ENCODE measurements around the gene ATG101.

- TF ChIP-seq CTCF (IDR thresholded peaks at IDR 0.05; ENCODE audit: low read length): no peak
- TF ChIP-seq EZH2 (IDR thresholded peaks at IDR 0.05; ENCODE audit: borderline replicate concordance, low read length): no peak
Measured at GRCh38 chr12:52086944-52087835, 17.4 kb downstream of the ATG101 start.

Data from OCI-LY1 (cell line).